Measurements from ENCODE around the gene PPP2R5E. TPM values are rescaled to one million over a fixed set of nuclear protein-coding genes. Genes with fewer than 3 reads are reported as not detected.

Gene PPP2R5E
- total and polyA plus RNA-seq, 2 donors (not counting 3 experiments of a cell fraction or from before 2014, with no cell fraction given) = 4.9 to 52.5 TPM

GRCh38 chr14:63344336-63344735 is 198.8 kb downstream of the PPP2R5E start:
- dilution Hi-C loops (cut with MboI; ENCODE audit: extremely low pct_ligation_motif_present, low sequenced_read_pairs) = no loop called here
- H3K27me3 ChIP-seq (ENCODE audit: control insufficient read depth in 2 of 2, insufficient read depth in 2 of 2, low read length in 2 of 2) = peaks cover 8 to 26% of the 10 kb centered on the region in 2 experiments
- no peak overlapping the region for H3K9ac ChIP-seq (replicated peaks; ENCODE audit: extremely low read depth, insufficient read depth, low read length)
- H3K9me3 ChIP-seq (replicated peaks; ENCODE audit: control insufficient read depth, insufficient read depth, low read length) = no peaks in the 10 kb centered on the region
- TF ChIP-seq EZH2 (IDR thresholded peaks at IDR 0.05; ENCODE audit: borderline replicate concordance, low read depth, low read length, severe bottlenecking) (no peak), FOS (IDR thresholded peaks at IDR 0.05; ENCODE audit: borderline replicate concordance, insufficient read depth, low read length) (no peak), MAX (IDR thresholded peaks at IDR 0.05; ENCODE audit: insufficient read depth, insufficient read length) (no peak), GATA2 (IDR thresholded peaks at IDR 0.05; ENCODE audit: insufficient read depth, insufficient read length, low read depth, low read length) (no peak), CTCF (IDR thresholded peaks at IDR 0.05; ENCODE audit: extremely low read depth in 1 of 2, insufficient read depth in 1 of 2, low read depth in 1 of 2, low read length in 2 of 2) (no peak), MYC (IDR thresholded peaks at IDR 0.05; ENCODE audit: low read depth, low read length) (no peak), POLR2AphosphoS5 (IDR thresholded peaks at IDR 0.05; ENCODE audit: insufficient read depth, low read depth, low read length) (no peak), JUN (IDR thresholded peaks at IDR 0.05; ENCODE audit: borderline replicate concordance, insufficient read depth, insufficient read length, low read depth) (no peak), POLR2A (IDR thresholded peaks at IDR 0.05; ENCODE audit: low read depth, low read length) (no peak)
- H3K4me1 ChIP-seq (ENCODE audit: control insufficient read depth, extremely low read depth, insufficient read depth, low read length) = peaks cover 13% of the 10 kb centered on the region
- no peaks in the 10 kb centered on the region for H3K36me3 ChIP-seq (ENCODE audit: control insufficient read depth in 2 of 2, extremely low read depth in 1 of 2, insufficient read depth in 2 of 2, low read length in 2 of 2)
- ChIA-PET POLR2A (no interaction called here), CTCF (no interaction called here)
- H2AFZ ChIP-seq (ENCODE audit: low read depth, low read length) = no peak overlapping the region
- peak overlapping the region; percentile 41 for H3K4me2 ChIP-seq (ENCODE audit: insufficient read depth, low read length)
- intact Hi-C loops (cut with micrococcal nuclease) = no loop called here
- BruUV-seq (replicated peaks) = no TSS peak
- FAIRE-seq (no peak), DNase-seq (ENCODE audit: low read depth, low spot score) (no peak)
- H3K9me1 ChIP-seq (replicated peaks; ENCODE audit: control insufficient read depth, extremely low read depth, insufficient read depth, low read length) = no peaks in the 10 kb centered on the region
- no peak overlapping the region for H3K27ac ChIP-seq (ENCODE audit: insufficient read depth, low read depth, low read length)
- no peak overlapping the region for H3K4me3 ChIP-seq (replicated peaks in 1 of 3; ENCODE audit: insufficient read depth in 1 of 3, low read depth in 1 of 3, low read length in 3 of 3)
- H4K20me1 ChIP-seq (replicated peaks; ENCODE audit: control insufficient read depth, extremely low read depth, insufficient read depth, low read length) = no peaks in the 10 kb centered on the region
- H3K79me2 ChIP-seq (ENCODE audit: control insufficient read depth, insufficient read depth, low read length) = no peaks in the 10 kb centered on the region

Measured in endothelial cell of umbilical vein (primary cell).